BE2C (cell line): ENCODE data around the gene LRP5.
"Not testable (repeated sequence)": the region's sequence is repeated elsewhere in the genome, so short reads cannot be mapped to it uniquely, and the experiment has no call there.

Experiments
- DNase-seq: peaks from one replicate; pipeline ENCODE4 v3.0.0-alpha.2; 2020
- H3K27me3 ChIP-seq: fragments of 250-450 bp; sonication (Bioruptor Pico); 2 replicates; pipeline ENCODE4 v1.5.1; 2020; ENCODE audit warnings: mild to moderate bottlenecking
- H3K36me3 ChIP-seq: fragments of 250-450 bp; sonication (Bioruptor Pico); 2 replicates; pipeline ENCODE4 v1.5.1; 2020; ENCODE audit warnings: mild to moderate bottlenecking
- H3K4me1 ChIP-seq: fragments of 250-450 bp; sonication (Bioruptor Pico); 2 replicates; pipeline ENCODE4 v1.5.1; 2020
- H3K4me3 ChIP-seq: 2 replicates; pipeline ENCODE4 v1.5.1; 2011; ENCODE audit warnings: low read depth, low read length
- H3K9me3 ChIP-seq: fragments of 250-450 bp; sonication (Bioruptor Pico); 2 replicates; pipeline ENCODE4 v1.5.1; 2020
- CTCF ChIP-seq: IDR thresholded peaks from 2 replicates; pipeline ENCODE4 v1.5.1; 2012; ENCODE audit warnings: mild to moderate bottlenecking, low read depth, low read length

Gene LRP5

GRCh38 chr11:68297812-68298658, 14.4 kb upstream of the LRP5 start:
- peak; percentile 80 for DNase-seq
- Histone ChIP-seq H3K4me1 (no peaks in the 10 kb centered on the region), H3K4me3 (no peak overlapping the region), H3K36me3 (no peaks in the 10 kb centered on the region), H3K27me3 (no peaks in the 10 kb centered on the region), H3K9me3 (no peaks in the 10 kb centered on the region)
- TF ChIP-seq CTCF, result peak; percentile 93

GRCh38 chr11:68298659-68299516, 13.5 kb upstream of the LRP5 start:
- Histone ChIP-seq H3K9me3 (no peaks in the 10 kb centered on the region), H3K4me1 (no peaks in the 10 kb centered on the region), H3K36me3 (no peaks in the 10 kb centered on the region), H3K27me3 (no peaks in the 10 kb centered on the region), H3K4me3 (no peak overlapping the region)
- TF ChIP-seq CTCF, result no peak
- DNase-seq, result no peak

GRCh38 chr11:68299517-68299879, 12.9 kb upstream of the LRP5 start:
- not testable (repeated sequence) for H3K4me1 ChIP-seq, H3K27me3 ChIP-seq, DNase-seq, H3K9me3 ChIP-seq, H3K36me3 ChIP-seq, H3K4me3 ChIP-seq

- no peaks in the 10 kb centered on the region for H3K27me3 ChIP-seq
- H3K4me3 ChIP-seq, result no peak overlapping the region
- no peaks in the 10 kb centered on the region for H3K4me1 ChIP-seq
- H3K9me3 ChIP-seq, result no peaks in the 10 kb centered on the region
- DNase-seq, result no peak
- TF ChIP-seq CTCF, result no peak
- H3K36me3 ChIP-seq, result no peaks in the 10 kb centered on the region
Measured at GRCh38 chr11:68300076-68300830, 12.1 kb upstream of the LRP5 start.

- no peaks in the 10 kb centered on the region for H3K4me1 ChIP-seq
- no peak for DNase-seq
- H3K36me3 ChIP-seq, result no peaks in the 10 kb centered on the region
- TF ChIP-seq CTCF, result no peak
- no peak overlapping the region for H3K4me3 ChIP-seq
- H3K27me3 ChIP-seq, result no peaks in the 10 kb centered on the region
- no peaks in the 10 kb centered on the region for H3K9me3 ChIP-seq
Measured at GRCh38 chr11:68302256-68302655, 10.1 kb upstream of the LRP5 start.

GRCh38 chr11:68302670-68303069, 9.7 kb upstream of the LRP5 start:
- no peaks in the 10 kb centered on the region for H3K36me3 ChIP-seq
- H3K9me3 ChIP-seq, result no peaks in the 10 kb centered on the region
- no peaks in the 10 kb centered on the region for H3K27me3 ChIP-seq
- DNase-seq, result no peak
- TF ChIP-seq CTCF, result no peak
- no peaks in the 10 kb centered on the region for H3K4me1 ChIP-seq
- no peak overlapping the region for H3K4me3 ChIP-seq
